ENCODE results near the gene TRPM4. TPM values are rescaled to one million over a fixed set of nuclear protein-coding genes. Genes with fewer than 3 reads are reported as not detected.

TRPM4 gene
- total RNA-seq, 6 experiments from 2014 or later: 9.2 to 31.1 (median 14.3) TPM

DNA sequence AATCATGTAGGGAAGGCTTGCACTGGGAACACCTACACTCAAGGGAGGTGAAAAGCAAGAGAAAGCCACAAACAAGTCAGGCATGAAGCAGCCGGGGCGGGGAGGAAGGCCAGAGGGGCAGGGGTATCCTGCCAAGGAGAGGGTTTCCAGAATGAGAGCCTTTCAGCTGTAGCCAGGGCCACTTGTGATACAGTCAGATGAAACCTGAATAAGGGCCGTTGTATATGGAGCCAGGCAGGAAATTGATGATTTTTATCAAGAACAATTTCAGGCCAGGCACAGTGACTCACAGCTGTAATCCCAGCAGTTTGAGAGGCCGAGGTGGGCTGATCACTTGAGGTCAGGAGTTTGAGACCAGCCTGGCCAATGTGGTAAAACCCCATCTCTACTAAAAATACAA, 4.4 kb downstream of the TRPM4 start:
- Histone ChIP-seq H3K27ac (no peak overlapping the region), H3K4me1 (no peaks in the 10 kb centered on the region), H3K4me3 (no peak overlapping the region), H3K27me3 (no peaks in the 10 kb centered on the region), H3K9me3 (no peaks in the 10 kb centered on the region), H3K36me3 (no peaks in the 10 kb centered on the region)
- no peak for ATAC-seq
- 80% methylated on average over 1 of the region's 4 CpGs for WGBS (ENCODE audit: insufficient coverage, low coverage, low lambda C conversion rate, missing lambda C conversion rate)
- intact Hi-C loops (cut with DNase I): no loop called here
- no peak for DNase-seq
- TF ChIP-seq, protein P1, sequence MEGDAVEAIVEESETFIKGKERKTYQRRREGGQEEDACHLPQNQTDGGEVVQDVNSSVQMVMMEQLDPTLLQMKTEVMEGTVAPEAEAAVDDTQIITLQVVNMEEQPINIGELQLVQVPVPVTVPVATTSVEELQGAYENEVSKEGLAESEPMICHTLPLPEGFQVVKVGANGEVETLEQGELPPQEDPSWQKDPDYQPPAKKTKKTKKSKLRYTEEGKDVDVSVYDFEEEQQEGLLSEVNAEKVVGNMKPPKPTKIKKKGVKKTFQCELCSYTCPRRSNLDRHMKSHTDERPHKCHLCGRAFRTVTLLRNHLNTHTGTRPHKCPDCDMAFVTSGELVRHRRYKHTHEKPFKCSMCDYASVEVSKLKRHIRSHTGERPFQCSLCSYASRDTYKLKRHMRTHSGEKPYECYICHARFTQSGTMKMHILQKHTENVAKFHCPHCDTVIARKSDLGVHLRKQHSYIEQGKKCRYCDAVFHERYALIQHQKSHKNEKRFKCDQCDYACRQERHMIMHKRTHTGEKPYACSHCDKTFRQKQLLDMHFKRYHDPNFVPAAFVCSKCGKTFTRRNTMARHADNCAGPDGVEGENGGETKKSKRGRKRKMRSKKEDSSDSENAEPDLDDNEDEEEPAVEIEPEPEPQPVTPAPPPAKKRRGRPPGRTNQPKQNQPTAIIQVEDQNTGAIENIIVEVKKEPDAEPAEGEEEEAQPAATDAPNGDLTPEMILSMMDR (IDR thresholded peaks at IDR 0.05): no peak
- no peak for TF ChIP-seq POLR2A (IDR thresholded peaks at IDR 0.05)

DNA sequence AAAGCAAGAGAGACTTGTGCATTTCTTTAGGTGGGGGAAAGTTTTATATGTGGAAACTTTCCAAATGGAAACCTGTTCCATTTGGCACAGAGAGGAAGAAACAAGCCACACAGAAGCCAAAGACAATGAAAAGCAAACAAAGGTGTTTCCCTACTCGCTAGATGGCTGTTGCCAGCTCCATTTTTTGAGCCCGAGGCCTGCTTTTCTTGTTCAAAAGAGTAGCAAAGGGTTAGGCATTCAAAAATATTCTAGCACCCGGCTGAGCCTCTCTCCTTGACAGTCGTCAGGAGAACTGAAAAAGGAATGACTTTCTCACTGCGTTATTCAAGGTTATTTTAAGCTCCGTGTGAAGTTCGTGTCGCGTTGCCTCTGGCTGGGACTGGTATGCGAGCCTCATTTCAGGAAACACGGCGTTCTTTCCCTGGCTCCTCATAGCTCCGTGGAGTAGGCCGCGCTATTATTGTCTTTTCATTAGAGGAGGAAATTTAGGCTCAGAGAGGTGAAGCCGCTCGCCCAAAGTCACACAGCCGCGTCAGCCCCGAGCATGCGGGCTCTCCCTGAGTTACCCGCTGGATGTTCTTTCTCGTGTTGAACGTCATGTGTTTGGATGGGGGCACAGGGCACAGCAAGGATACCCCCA, 7.6 kb downstream of the TRPM4 start:
- Histone ChIP-seq H3K27ac (no peak overlapping the region), H3K9me3 (no peaks in the 10 kb centered on the region), H3K4me3 (no peak overlapping the region), H3K36me3 (no peaks in the 10 kb centered on the region), H3K27me3 (no peaks in the 10 kb centered on the region), H3K4me1 (peaks cover 0 to 1% (median 0%) of the 10 kb centered on the region in 4 donors)
- ATAC-seq: no peak
- DNase-seq: no peak
- intact Hi-C loops (cut with DNase I): no loop called here
- WGBS (ENCODE audit: insufficient coverage, low coverage, low lambda C conversion rate, missing lambda C conversion rate): 61% methylated on average over 13 of the region's 24 CpGs
- no peak for TF ChIP-seq POLR2A (IDR thresholded peaks at IDR 0.05)
- TF ChIP-seq, protein P1 (IDR thresholded peaks at IDR 0.05): no peak

DNA sequence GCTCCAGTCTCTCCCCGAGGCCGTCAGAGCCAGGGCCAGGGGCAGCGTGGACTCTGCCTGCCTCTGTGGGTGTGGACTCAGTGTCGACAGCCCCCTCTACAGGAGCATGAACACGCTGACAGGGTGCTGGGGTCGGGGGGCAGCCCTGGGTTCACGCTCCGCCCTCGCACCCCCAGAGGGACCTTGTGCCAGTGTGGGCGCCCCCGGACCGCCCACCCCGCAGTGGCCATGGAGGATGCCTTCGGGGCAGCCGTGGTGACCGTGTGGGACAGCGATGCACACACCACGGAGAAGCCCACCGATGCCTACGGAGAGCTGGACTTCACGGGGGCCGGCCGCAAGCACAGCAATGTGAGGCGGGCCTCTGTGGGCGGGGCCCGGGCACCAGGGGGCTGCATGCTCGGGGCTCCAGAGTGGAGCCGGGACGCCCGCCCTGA, 8.3 kb downstream of the TRPM4 start:
- no peaks in the 10 kb centered on the region for H3K27me3 ChIP-seq
- no peak overlapping the region for H3K4me3 ChIP-seq
- H3K9me3 ChIP-seq: no peaks in the 10 kb centered on the region
- peaks cover 0 to 8% (median 0%) of the 10 kb centered on the region in 4 donors for H3K4me1 ChIP-seq
- TF ChIP-seq, protein P1 (IDR thresholded peaks at IDR 0.05): no peak
- no peak for TF ChIP-seq POLR2A (IDR thresholded peaks at IDR 0.05)
- DNase-seq (no peak), ATAC-seq (peak in 1 of 4 donors; percentile 41)
- H3K27ac ChIP-seq: no peak overlapping the region
- intact Hi-C loops (cut with DNase I): no loop called here
- H3K36me3 ChIP-seq: no peaks in the 10 kb centered on the region
- WGBS (ENCODE audit: insufficient coverage, low coverage, low lambda C conversion rate, missing lambda C conversion rate): 72% methylated on average over 2 of the region's 30 CpGs

DNA sequence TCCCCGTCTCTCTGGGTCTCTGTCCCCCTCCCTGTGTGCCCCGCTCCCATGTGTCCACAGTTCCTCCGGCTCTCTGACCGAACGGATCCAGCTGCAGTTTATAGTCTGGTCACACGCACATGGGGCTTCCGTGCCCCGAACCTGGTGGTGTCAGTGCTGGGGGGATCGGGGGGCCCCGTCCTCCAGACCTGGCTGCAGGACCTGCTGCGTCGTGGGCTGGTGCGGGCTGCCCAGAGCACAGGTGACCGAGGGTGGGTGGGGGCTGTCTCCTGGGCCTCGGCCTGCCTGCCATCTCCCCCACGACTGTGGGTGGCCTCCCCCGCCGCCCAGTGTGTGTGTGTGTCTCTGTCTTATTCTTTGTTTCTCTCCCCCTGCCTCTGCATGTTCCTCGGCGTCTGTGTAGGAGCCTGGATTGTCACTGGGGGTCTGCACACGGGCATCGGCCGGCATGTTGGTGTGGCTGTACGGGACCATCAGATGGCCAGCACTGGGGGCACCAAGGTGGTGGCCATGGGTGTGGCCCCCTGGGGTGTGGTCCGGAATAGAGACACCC, 10.3 kb downstream of the TRPM4 start:
- Histone ChIP-seq H3K27me3 (no peaks in the 10 kb centered on the region), H3K4me1 (peaks cover 0 to 8% (median 0%) of the 10 kb centered on the region in 4 donors), H3K36me3 (no peaks in the 10 kb centered on the region), H3K4me3 (no peak overlapping the region), H3K27ac (no peak overlapping the region), H3K9me3 (no peaks in the 10 kb centered on the region)
- peak in 1 of 4 donors; percentile 25 for ATAC-seq
- intact Hi-C loops (cut with DNase I): no loop called here
- TF ChIP-seq POLR2A (IDR thresholded peaks at IDR 0.05): no peak
- TF ChIP-seq, protein P1 (IDR thresholded peaks at IDR 0.05): no peak
- WGBS (ENCODE audit: insufficient coverage, low coverage, low lambda C conversion rate, missing lambda C conversion rate): 90% methylated on average over 12 of the region's 25 CpGs
- DNase-seq: no peak
